ENCODE data around the gene NOPCHAP1.

Gene NOPCHAP1

DNA sequence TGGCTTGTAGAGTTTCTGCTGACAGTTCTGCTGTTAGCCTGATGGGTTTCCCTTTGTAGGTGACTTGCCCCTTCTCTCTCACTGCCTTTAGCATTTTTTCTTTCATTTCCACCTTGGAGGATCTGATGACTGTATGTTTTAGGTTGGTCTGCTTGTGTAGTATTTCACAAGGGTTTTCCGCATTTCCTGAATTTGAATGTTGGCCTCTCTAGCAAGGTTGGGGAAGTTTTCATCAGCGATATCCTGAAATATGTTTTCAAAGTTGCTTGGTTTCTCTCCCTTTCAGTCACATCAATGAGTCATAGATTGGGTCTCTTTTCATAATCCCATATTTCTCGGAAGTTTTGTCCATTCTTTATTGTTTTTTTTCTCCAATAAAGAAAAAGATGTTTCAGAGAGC is 11.4 kb downstream of the NOPCHAP1 start:
- Histone ChIP-seq H3K36me3 (ENCODE audit: insufficient read depth, low read length) (peaks cover 33% of the 10 kb centered on the region), H3K9me2 (replicated peaks; ENCODE audit: low read depth, low read length) (no peaks in the 10 kb centered on the region), H3K79me2 (ENCODE audit: insufficient read depth, low read length) (no peaks in the 10 kb centered on the region), H3F3A (ENCODE audit: low read depth) (no peaks in the 10 kb centered on the region), H2AFZ (ENCODE audit: low read length) (no peak overlapping the region), H3K4me3 (ENCODE audit: low read length, poor library complexity, severe bottlenecking) (no peak overlapping the region), H3K27me3 (ENCODE audit: insufficient read depth, low read length, poor library complexity, severe bottlenecking) (no peaks in the 10 kb centered on the region), H3K9ac (ENCODE audit: low read depth, low read length, poor library complexity, severe bottlenecking) (no peak overlapping the region), H3K4me2 (ENCODE audit: low read depth, low read length, poor library complexity, severe bottlenecking) (no peak overlapping the region), H4K20me1 (ENCODE audit: insufficient read depth, low read length, poor library complexity, severe bottlenecking) (no peaks in the 10 kb centered on the region), H3K4me1 (ENCODE audit: insufficient read depth, low read length, poor library complexity, severe bottlenecking) (no peaks in the 10 kb centered on the region), H3K9me3 (ENCODE audit: insufficient read depth, low read depth, low read length) (no peaks in the 10 kb centered on the region)
- TF ChIP-seq, protein P1, sequence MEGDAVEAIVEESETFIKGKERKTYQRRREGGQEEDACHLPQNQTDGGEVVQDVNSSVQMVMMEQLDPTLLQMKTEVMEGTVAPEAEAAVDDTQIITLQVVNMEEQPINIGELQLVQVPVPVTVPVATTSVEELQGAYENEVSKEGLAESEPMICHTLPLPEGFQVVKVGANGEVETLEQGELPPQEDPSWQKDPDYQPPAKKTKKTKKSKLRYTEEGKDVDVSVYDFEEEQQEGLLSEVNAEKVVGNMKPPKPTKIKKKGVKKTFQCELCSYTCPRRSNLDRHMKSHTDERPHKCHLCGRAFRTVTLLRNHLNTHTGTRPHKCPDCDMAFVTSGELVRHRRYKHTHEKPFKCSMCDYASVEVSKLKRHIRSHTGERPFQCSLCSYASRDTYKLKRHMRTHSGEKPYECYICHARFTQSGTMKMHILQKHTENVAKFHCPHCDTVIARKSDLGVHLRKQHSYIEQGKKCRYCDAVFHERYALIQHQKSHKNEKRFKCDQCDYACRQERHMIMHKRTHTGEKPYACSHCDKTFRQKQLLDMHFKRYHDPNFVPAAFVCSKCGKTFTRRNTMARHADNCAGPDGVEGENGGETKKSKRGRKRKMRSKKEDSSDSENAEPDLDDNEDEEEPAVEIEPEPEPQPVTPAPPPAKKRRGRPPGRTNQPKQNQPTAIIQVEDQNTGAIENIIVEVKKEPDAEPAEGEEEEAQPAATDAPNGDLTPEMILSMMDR (conservative IDR thresholded peaks at IDR 0.05; ENCODE audit: low read length) = no peak
- no peak for TF ChIP-seq EZH2phosphoT487 (IDR thresholded peaks at IDR 0.05; ENCODE audit: borderline replicate concordance)

DNA sequence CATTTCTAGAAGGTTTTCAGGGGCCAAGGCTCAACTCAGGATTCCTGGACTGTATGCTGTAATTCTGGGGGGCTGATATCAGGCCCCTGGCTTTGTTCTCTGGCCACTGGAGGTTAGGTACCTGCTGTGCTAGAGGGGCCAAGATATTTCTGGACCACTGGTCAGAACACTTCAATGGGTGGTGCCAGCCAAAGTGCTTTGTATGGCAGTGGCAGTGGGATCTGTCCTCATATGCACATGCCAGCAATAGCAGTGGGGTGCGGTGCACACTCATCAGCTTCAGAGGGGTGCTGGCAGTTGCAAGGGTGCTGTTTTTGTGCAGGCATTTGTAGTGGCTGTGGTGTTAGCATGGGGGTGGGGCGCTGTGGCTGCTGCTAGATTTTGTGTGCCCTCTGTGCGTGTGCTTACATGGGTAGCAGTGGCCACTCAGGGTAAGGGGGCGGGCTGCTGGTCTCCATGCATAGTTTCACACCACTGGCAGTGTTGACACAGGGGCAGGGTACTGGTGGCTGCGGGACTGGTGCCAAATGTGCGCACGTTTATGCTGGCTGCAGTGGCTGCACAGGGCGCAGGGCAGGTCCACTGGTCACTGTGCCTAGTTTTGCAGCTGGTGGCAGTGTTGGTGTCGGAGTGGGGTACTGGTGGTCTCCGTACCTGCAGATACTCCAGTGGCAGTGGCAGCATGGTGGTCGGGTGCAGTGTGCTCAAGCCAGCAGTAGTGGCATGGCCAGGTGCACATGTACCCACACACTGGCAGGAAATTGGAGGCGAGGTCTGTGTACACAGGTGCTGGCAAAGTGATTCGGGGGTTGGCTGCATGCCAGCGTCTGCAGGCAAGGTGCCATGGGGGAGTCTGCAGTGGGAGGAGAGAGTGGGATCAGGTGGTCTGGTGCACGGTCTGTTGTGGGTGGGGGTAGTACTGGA is 12.6 kb downstream of the NOPCHAP1 start:
- no peaks in the 10 kb centered on the region for H3K9me3 ChIP-seq (ENCODE audit: insufficient read depth, low read depth, low read length)
- no peak for TF ChIP-seq EZH2phosphoT487 (IDR thresholded peaks at IDR 0.05; ENCODE audit: borderline replicate concordance)
- TF ChIP-seq, protein P1 (conservative IDR thresholded peaks at IDR 0.05; ENCODE audit: low read length) = no peak
- no peaks in the 10 kb centered on the region for H3K4me1 ChIP-seq (ENCODE audit: insufficient read depth, low read length, poor library complexity, severe bottlenecking)
- H3F3A ChIP-seq (ENCODE audit: low read depth) = no peaks in the 10 kb centered on the region
- no peak overlapping the region for H2AFZ ChIP-seq (ENCODE audit: low read length)
- H3K4me2 ChIP-seq (ENCODE audit: low read depth, low read length, poor library complexity, severe bottlenecking) = no peak overlapping the region
- H3K4me3 ChIP-seq (ENCODE audit: low read length, poor library complexity, severe bottlenecking) = no peak overlapping the region
- no peaks in the 10 kb centered on the region for H3K27me3 ChIP-seq (ENCODE audit: insufficient read depth, low read length, poor library complexity, severe bottlenecking)
- H3K36me3 ChIP-seq (ENCODE audit: insufficient read depth, low read length) = peaks cover 39% of the 10 kb centered on the region
- H3K9me2 ChIP-seq (replicated peaks; ENCODE audit: low read depth, low read length) = no peaks in the 10 kb centered on the region
- H4K20me1 ChIP-seq (ENCODE audit: insufficient read depth, low read length, poor library complexity, severe bottlenecking) = no peaks in the 10 kb centered on the region
- no peaks in the 10 kb centered on the region for H3K79me2 ChIP-seq (ENCODE audit: insufficient read depth, low read length)
- H3K9ac ChIP-seq (ENCODE audit: low read depth, low read length, poor library complexity, severe bottlenecking) = no peak overlapping the region

DNA sequence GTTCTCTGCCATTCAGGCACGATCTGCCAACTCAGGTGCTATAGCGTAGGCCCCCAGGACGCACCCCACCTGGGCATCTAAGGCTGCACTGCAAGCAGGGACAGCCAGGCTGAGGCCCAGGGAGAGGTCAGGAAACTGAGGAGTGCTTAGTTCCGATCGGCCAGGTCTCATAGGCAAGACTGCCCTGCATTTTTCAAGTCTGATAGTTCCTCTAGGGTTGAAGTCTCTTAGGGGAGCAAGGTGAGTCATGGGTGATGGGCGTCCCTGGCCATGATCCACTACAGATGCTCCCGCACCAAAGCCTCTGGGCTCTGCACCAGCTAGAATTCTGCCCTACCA is 13.2 kb downstream of the NOPCHAP1 start:
- no peaks in the 10 kb centered on the region for H4K20me1 ChIP-seq (ENCODE audit: insufficient read depth, low read length, poor library complexity, severe bottlenecking)
- no peak overlapping the region for H3K4me3 ChIP-seq (ENCODE audit: low read length, poor library complexity, severe bottlenecking)
- no peak overlapping the region for H3K9ac ChIP-seq (ENCODE audit: low read depth, low read length, poor library complexity, severe bottlenecking)
- H3K79me2 ChIP-seq (ENCODE audit: insufficient read depth, low read length) = no peaks in the 10 kb centered on the region
- no peak overlapping the region for H3K4me2 ChIP-seq (ENCODE audit: low read depth, low read length, poor library complexity, severe bottlenecking)
- no peaks in the 10 kb centered on the region for H3K4me1 ChIP-seq (ENCODE audit: insufficient read depth, low read length, poor library complexity, severe bottlenecking)
- H3K9me2 ChIP-seq (replicated peaks; ENCODE audit: low read depth, low read length) = no peaks in the 10 kb centered on the region
- no peaks in the 10 kb centered on the region for H3K27me3 ChIP-seq (ENCODE audit: insufficient read depth, low read length, poor library complexity, severe bottlenecking)
- no peak overlapping the region for H2AFZ ChIP-seq (ENCODE audit: low read length)
- H3K36me3 ChIP-seq (ENCODE audit: insufficient read depth, low read length) = peaks cover 42% of the 10 kb centered on the region
- no peaks in the 10 kb centered on the region for H3F3A ChIP-seq (ENCODE audit: low read depth)
- no peak for TF ChIP-seq EZH2phosphoT487 (IDR thresholded peaks at IDR 0.05; ENCODE audit: borderline replicate concordance)
- TF ChIP-seq, protein P1 (conservative IDR thresholded peaks at IDR 0.05; ENCODE audit: low read length) = no peak
- no peaks in the 10 kb centered on the region for H3K9me3 ChIP-seq (ENCODE audit: insufficient read depth, low read depth, low read length)
